ENCODE measurements around the gene GPC6.

The GPC6 gene

GRCh38 chr13:93774506-93774905 lies 547.9 kb downstream of the GPC6 start:
- no peaks in the 10 kb centered on the region for H4K20me1 ChIP-seq (ENCODE audit: insufficient read depth, low read length)
- H2AFZ ChIP-seq (ENCODE audit: low read length), result no peak overlapping the region
- no peak overlapping the region for H3K9ac ChIP-seq (ENCODE audit: low read length)
- H3K9me3 ChIP-seq (ENCODE audit: low read length), result no peaks in the 10 kb centered on the region
- no peak for TF ChIP-seq CTCF (IDR thresholded peaks at IDR 0.05; ENCODE audit: low read length)
- TF ChIP-seq EZH2 (IDR thresholded peaks at IDR 0.05; ENCODE audit: borderline replicate concordance, low read length), result no peak
- H3K4me3 ChIP-seq (ENCODE audit: low read depth, low read length, poor library complexity, severe bottlenecking), result no peak overlapping the region
- no peaks in the 10 kb centered on the region for H3F3A ChIP-seq (ENCODE audit: insufficient read depth, low read length)
- H3K27me3 ChIP-seq (ENCODE audit: insufficient read depth, low read length), result no peaks in the 10 kb centered on the region
- H3K4me2 ChIP-seq (ENCODE audit: low read length), result no peak overlapping the region
- H3K9me2 ChIP-seq (ENCODE audit: low read depth, low read length), result no peaks in the 10 kb centered on the region
- H3K36me3 ChIP-seq (ENCODE audit: insufficient read depth, low read length), result no peaks in the 10 kb centered on the region
- H3K4me1 ChIP-seq (ENCODE audit: insufficient read depth, low read length, severe bottlenecking), result no peaks in the 10 kb centered on the region
- H3K79me2 ChIP-seq (ENCODE audit: insufficient read depth, low read length), result no peaks in the 10 kb centered on the region
- H3K27ac ChIP-seq (ENCODE audit: low read depth, low read length, poor library complexity, severe bottlenecking), result no peak overlapping the region

GRCh38 chr13:93775027-93775426 lies 548.4 kb downstream of the GPC6 start:
- TF ChIP-seq CTCF (IDR thresholded peaks at IDR 0.05; ENCODE audit: low read length) (no peak), EZH2 (IDR thresholded peaks at IDR 0.05; ENCODE audit: borderline replicate concordance, low read length) (no peak)
- Histone ChIP-seq H3K79me2 (ENCODE audit: insufficient read depth, low read length) (no peaks in the 10 kb centered on the region), H3K27ac (ENCODE audit: low read depth, low read length, poor library complexity, severe bottlenecking) (no peak overlapping the region), H3K4me3 (ENCODE audit: low read depth, low read length, poor library complexity, severe bottlenecking) (no peak overlapping the region), H3K9ac (ENCODE audit: low read length) (no peak overlapping the region), H3K9me3 (ENCODE audit: low read length) (no peaks in the 10 kb centered on the region), H3K4me2 (ENCODE audit: low read length) (no peak overlapping the region), H3K36me3 (ENCODE audit: insufficient read depth, low read length) (no peaks in the 10 kb centered on the region), H3K4me1 (ENCODE audit: insufficient read depth, low read length, severe bottlenecking) (no peaks in the 10 kb centered on the region), H3K9me2 (ENCODE audit: low read depth, low read length) (no peaks in the 10 kb centered on the region), H2AFZ (ENCODE audit: low read length) (no peak overlapping the region), H4K20me1 (ENCODE audit: insufficient read depth, low read length) (no peaks in the 10 kb centered on the region), H3K27me3 (ENCODE audit: insufficient read depth, low read length) (no peaks in the 10 kb centered on the region), H3F3A (ENCODE audit: insufficient read depth, low read length) (no peaks in the 10 kb centered on the region)

GRCh38 chr13:93775507-93776108 lies 549.0 kb downstream of the GPC6 start:
- Histone ChIP-seq H3F3A (ENCODE audit: insufficient read depth, low read length) (no peaks in the 10 kb centered on the region), H3K4me2 (ENCODE audit: low read length) (no peak overlapping the region), H3K27ac (ENCODE audit: low read depth, low read length, poor library complexity, severe bottlenecking) (no peak overlapping the region), H3K36me3 (ENCODE audit: insufficient read depth, low read length) (no peaks in the 10 kb centered on the region), H3K9me2 (ENCODE audit: low read depth, low read length) (no peaks in the 10 kb centered on the region), H3K9ac (ENCODE audit: low read length) (no peak overlapping the region), H3K4me3 (ENCODE audit: low read depth, low read length, poor library complexity, severe bottlenecking) (no peak overlapping the region), H3K79me2 (ENCODE audit: insufficient read depth, low read length) (no peaks in the 10 kb centered on the region), H3K4me1 (ENCODE audit: insufficient read depth, low read length, severe bottlenecking) (no peaks in the 10 kb centered on the region), H3K9me3 (ENCODE audit: low read length) (no peaks in the 10 kb centered on the region), H3K27me3 (ENCODE audit: insufficient read depth, low read length) (no peaks in the 10 kb centered on the region), H4K20me1 (ENCODE audit: insufficient read depth, low read length) (no peaks in the 10 kb centered on the region), H2AFZ (ENCODE audit: low read length) (no peak overlapping the region)
- TF ChIP-seq CTCF (IDR thresholded peaks at IDR 0.05; ENCODE audit: low read length), result no peak
- TF ChIP-seq EZH2 (IDR thresholded peaks at IDR 0.05; ENCODE audit: borderline replicate concordance, low read length), result no peak

Measured in OCI-LY1 (cell line).